ENCODE results near the gene MYO10.

GRCh38 chr5:16978296-16978695 is 42.2 kb upstream of the MYO10 start:
- TF ChIP-seq POLR2AphosphoS5 (IDR thresholded peaks at IDR 0.05; ENCODE audit: low read depth, low read length) (no peak), POLR2A (IDR thresholded peaks at IDR 0.05; ENCODE audit: low read depth, low read length) (no peak)
